A673 (cell line): ENCODE measurements around the gene TBL1X. TPM values are rescaled to one million over a fixed set of nuclear protein-coding genes. Genes with fewer than 3 reads are reported as not detected.

ENCODE experiments used
- BruUV-seq: library from RNA; stranded (reverse); fragments of 400-500 nt; replicated peaks from 2 replicates; lab custom pipeline; 2021; lab: Mats Ljungman, UMichigan
- CTCF ChIA-PET: fragments of 300-600 bp; sonication (Branson Sonifier 250); formaldehyde crosslinking; loops from one replicate; lab custom pipeline; 2022; ENCODE audit warnings: antibody characterized with exemption; lab: Charles Lee
- POLR2A ChIA-PET: fragments of 300-600 bp; sonication (Branson Sonifier 250); formaldehyde crosslinking; loops from one replicate; lab custom pipeline; 2022; ENCODE audit warnings: antibody characterized with exemption; ENCODE audit not compliant: low non-redundant PET; lab: Charles Lee
- DNase-seq: peaks from one replicate; pipeline ENCODE4 v3.0.0-alpha.2; 2015; ENCODE audit warnings: low spot score
- H3K27ac ChIP-seq: fragments of 200-600 bp; sonication (generic); 2 replicates; pipeline ENCODE4 v1.5.1; 2016; ENCODE audit warnings: mixed run types, low read depth, mild to moderate bottlenecking, mixed read lengths, antibody characterized with exemption, low read length; ENCODE audit not compliant: poor library complexity, severe bottlenecking
- H3K27me3 ChIP-seq: fragments of 200-600 bp; sonication (generic); replicated peaks from 2 replicates; pipeline ENCODE4 v1.6.1; 2017; ENCODE audit warnings: mixed run types, low read depth, mild to moderate bottlenecking, mixed read lengths, antibody characterized with exemption, low read length; ENCODE audit not compliant: insufficient read depth, poor library complexity
- H3K36me3 ChIP-seq: fragments of 200-600 bp; sonication (generic); 2 replicates; pipeline ENCODE4 v1.6.1; 2016; ENCODE audit warnings: mixed run types, mild to moderate bottlenecking, mixed read lengths, antibody characterized with exemption, low read length; ENCODE audit not compliant: insufficient read depth, poor library complexity, severe bottlenecking
- H3K4me1 ChIP-seq: fragments of 200-600 bp; sonication (generic); 2 replicates; pipeline ENCODE4 v1.6.1; 2017; ENCODE audit warnings: mixed run types, mild to moderate bottlenecking, mixed read lengths, antibody characterized with exemption, low read length; ENCODE audit not compliant: insufficient read depth, poor library complexity, severe bottlenecking
- H3K4me3 ChIP-seq: fragments of 200-600 bp; sonication (generic); 2 replicates; pipeline ENCODE4 v1.5.1; 2016; ENCODE audit warnings: low read depth, mixed run types, mild to moderate bottlenecking, mixed read lengths, low read length; ENCODE audit not compliant: poor library complexity, severe bottlenecking
- H3K9me3 ChIP-seq: fragments of 200-600 bp; sonication (generic); 2 replicates; pipeline ENCODE4 v1.6.1; 2016; ENCODE audit warnings: mixed run types, low read depth, mild to moderate bottlenecking, mixed read lengths, antibody characterized with exemption, low read length; ENCODE audit not compliant: poor library complexity, severe bottlenecking
- EZH2 ChIP-seq: fragments of 200-600 bp; sonication (generic); IDR thresholded peaks from 2 replicates; pipeline ENCODE4 v1.6.1; 2017; ENCODE audit warnings: borderline replicate concordance, low read depth, mild to moderate bottlenecking, mixed read lengths, antibody characterized with exemption, low read length; ENCODE audit not compliant: poor library complexity, severe bottlenecking
- intact Hi-C: fragments of 100-400 bp; cut with micrococcal nuclease; formaldehyde crosslinking; loops from one replicate; pipeline ENCODE4 v1.10.0; 2022; ENCODE audit not compliant: unreplicated experiment
- total RNA-seq: library from RNA; stranded (reverse); gene quantifications from 2 replicates; pipeline ENCODE4 v1.2.3, GENCODE V29; 2021
- TF ChIP-seq, protein P1 (sequence below): fragments of 300-800, 200-600 bp; sonication (generic); conservative IDR thresholded peaks from 2 replicates; pipeline ENCODE4 v1.5.1; 2017; ENCODE audit warnings: low read depth, mild to moderate bottlenecking, antibody characterized with exemption, low read length, moderate library complexity, mixed read lengths

TBL1X gene
- total RNA-seq, 1 experiment from 2014 or later: 26.9 TPM

DNA sequence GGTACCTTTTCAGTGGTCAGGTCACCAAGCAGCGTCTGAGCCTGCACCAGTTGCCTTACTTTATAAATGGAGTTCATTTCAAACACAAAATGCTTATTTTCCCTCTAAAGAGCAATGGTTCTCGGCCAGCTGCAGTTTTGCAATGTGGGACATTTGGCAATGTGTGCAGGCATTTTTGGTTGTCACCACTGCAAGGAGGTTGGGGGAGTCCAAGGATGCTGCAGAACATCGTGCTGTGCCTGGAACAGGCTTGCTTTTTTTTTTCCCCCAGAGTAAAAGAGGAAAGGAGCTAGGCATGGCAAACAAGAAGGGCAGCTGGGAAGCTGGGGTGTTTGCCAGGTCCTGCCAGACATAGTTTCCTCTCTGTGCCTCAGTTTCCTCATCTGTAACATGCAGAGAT, 185.2 kb downstream of the TBL1X start:
- H3K36me3 ChIP-seq: no peaks in the 10 kb centered on the region
- intact Hi-C loops: no loop called here
- TF ChIP-seq, protein P1, sequence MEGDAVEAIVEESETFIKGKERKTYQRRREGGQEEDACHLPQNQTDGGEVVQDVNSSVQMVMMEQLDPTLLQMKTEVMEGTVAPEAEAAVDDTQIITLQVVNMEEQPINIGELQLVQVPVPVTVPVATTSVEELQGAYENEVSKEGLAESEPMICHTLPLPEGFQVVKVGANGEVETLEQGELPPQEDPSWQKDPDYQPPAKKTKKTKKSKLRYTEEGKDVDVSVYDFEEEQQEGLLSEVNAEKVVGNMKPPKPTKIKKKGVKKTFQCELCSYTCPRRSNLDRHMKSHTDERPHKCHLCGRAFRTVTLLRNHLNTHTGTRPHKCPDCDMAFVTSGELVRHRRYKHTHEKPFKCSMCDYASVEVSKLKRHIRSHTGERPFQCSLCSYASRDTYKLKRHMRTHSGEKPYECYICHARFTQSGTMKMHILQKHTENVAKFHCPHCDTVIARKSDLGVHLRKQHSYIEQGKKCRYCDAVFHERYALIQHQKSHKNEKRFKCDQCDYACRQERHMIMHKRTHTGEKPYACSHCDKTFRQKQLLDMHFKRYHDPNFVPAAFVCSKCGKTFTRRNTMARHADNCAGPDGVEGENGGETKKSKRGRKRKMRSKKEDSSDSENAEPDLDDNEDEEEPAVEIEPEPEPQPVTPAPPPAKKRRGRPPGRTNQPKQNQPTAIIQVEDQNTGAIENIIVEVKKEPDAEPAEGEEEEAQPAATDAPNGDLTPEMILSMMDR: no peak
- TF ChIP-seq EZH2: no peak
- no peaks in the 10 kb centered on the region for H3K27me3 ChIP-seq
- no peaks in the 10 kb centered on the region for H3K4me1 ChIP-seq
- H3K4me3 ChIP-seq: no peak overlapping the region
- no peak overlapping the region for H3K27ac ChIP-seq
- no TSS peak for BruUV-seq
- DNase-seq: no peak
- ChIA-PET CTCF (no interaction called here), POLR2A (no interaction called here)
- H3K9me3 ChIP-seq: no peaks in the 10 kb centered on the region

DNA sequence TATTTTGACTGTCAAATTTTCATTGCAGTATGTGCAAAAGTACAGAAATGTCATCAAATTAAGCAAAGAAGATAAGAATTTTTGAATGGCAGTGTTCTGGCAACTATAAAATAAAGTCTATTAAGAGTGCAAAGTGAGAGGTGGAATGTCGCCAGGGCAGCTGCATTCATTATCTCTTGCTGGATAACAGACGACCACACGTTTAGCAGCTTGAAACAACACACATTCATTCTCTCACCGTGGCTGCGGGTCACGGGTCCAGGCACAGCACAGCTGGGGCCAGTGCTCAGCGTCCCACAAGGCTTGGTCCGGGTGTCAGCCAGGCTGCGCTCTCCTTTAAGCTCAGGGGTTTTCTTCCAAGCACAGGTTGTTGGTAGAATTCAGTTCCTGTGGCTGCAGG, 186.9 kb downstream of the TBL1X start:
- Histone ChIP-seq H3K27ac (no peak overlapping the region), H3K9me3 (no peaks in the 10 kb centered on the region), H3K4me1 (no peaks in the 10 kb centered on the region), H3K36me3 (no peaks in the 10 kb centered on the region), H3K4me3 (no peak overlapping the region), H3K27me3 (no peaks in the 10 kb centered on the region)
- TF ChIP-seq, protein P1: no peak
- TF ChIP-seq EZH2: no peak
- ChIA-PET POLR2A (no interaction called here), CTCF (no interaction called here)
- no TSS peak for BruUV-seq
- DNase-seq: no peak
- intact Hi-C loops: no loop called here

DNA sequence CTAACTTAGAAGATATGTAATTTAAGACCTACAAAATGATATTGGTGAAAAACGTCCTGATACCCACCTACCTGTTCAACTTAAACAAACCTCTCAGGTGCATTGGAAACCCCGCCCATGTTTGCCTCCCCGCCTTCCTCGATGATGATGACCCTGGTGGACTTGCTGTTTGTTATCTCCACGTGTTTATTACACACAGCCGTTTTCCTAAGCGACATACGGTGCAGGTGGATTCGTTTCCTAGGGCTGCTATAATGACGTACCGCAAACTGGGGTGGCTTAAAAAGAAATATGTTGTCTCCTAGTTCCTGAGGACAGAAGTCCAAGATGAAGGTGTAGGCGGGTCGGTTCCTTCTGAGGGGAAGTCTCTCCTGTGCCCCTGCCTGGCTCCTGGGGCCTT, 190.1 kb downstream of the TBL1X start:
- no peaks in the 10 kb centered on the region for H3K36me3 ChIP-seq
- no peaks in the 10 kb centered on the region for H3K27me3 ChIP-seq
- no peak overlapping the region for H3K4me3 ChIP-seq
- ChIA-PET CTCF (no interaction called here), POLR2A (no interaction called here)
- H3K27ac ChIP-seq: no peak overlapping the region
- no peaks in the 10 kb centered on the region for H3K4me1 ChIP-seq
- H3K9me3 ChIP-seq: no peaks in the 10 kb centered on the region
- no peak for TF ChIP-seq EZH2
- TF ChIP-seq, protein P1: no peak
- intact Hi-C loops: no loop called here
- BruUV-seq: no TSS peak
- no peak for DNase-seq
